SK-N-MC (cell line): ENCODE data around the gene DYNC2H1.

Experiments used
- DNase-seq: peaks from one replicate; pipeline ENCODE4 v3.0.0-alpha.2; 2011; ENCODE audit warnings: low read depth, low spot score
- H3K27ac ChIP-seq: fragments of 200-600 bp; sonication (generic); 2 replicates; pipeline ENCODE4 v1.5.1; 2016; ENCODE audit warnings: mixed run types
- H3K36me3 ChIP-seq: fragments of 200-600 bp; sonication (generic); 2 replicates; pipeline ENCODE4 v1.6.1; 2017; ENCODE audit warnings: antibody characterized with exemption, low read length, mixed read lengths; ENCODE audit not compliant: insufficient read depth
- H3K4me3 ChIP-seq: fragments of 200-600 bp; sonication (generic); 2 replicates; pipeline ENCODE4 v1.5.1; 2016
- H3K9ac ChIP-seq: fragments of 200-600 bp; sonication (generic); 2 replicates; pipeline ENCODE4 v1.8.0; 2017; ENCODE audit warnings: mixed run types, mixed read lengths; ENCODE audit not compliant: insufficient read length
- H3K9me3 ChIP-seq: fragments of 200-600 bp; sonication (generic); 2 replicates; pipeline ENCODE4 v1.6.1; 2017; ENCODE audit warnings: low read depth, mild to moderate bottlenecking, antibody characterized with exemption, low read length, moderate library complexity, mixed read lengths
- EZH2 ChIP-seq: fragments of 200-600 bp; sonication (generic); IDR thresholded peaks from one replicate; pipeline ENCODE4 v1.6.1; 2017; ENCODE audit warnings: antibody characterized with exemption
- FOXP2 ChIP-seq: optimal IDR thresholded peaks from 2 replicates; pipeline ENCODE3; 2011; ENCODE audit warnings: mild to moderate bottlenecking, moderate library complexity; ENCODE audit not compliant: insufficient read depth; ENCODE audit errors: extremely low read length, control extremely low read depth
- POLR2AphosphoS5 ChIP-seq: IDR thresholded peaks from 2 replicates; pipeline ENCODE4 v1.6.1; 2012; ENCODE audit warnings: mild to moderate bottlenecking, low read depth, low read length, borderline replicate concordance

Gene DYNC2H1

DNA sequence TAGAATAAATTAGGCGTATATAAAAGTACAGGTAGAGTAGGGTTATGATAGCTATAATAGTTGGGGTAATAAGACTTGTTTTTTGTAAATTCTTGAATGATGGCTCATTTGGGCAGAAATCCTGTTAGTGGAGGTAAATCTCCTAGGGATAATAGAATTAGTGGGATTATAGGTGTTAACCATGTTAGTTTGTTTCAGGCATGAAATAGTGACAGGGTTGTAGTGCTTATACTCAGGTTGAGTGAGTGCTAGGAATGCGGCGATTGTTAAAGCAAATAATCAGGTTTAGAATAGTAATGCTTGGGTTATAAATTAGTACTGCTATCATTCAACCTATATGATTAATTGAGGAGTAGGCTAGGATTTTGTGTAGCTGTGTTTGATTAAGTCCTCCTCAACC lies 297.1 kb downstream of the DYNC2H1 start:
- Histone ChIP-seq H3K9me3 (no peaks in the 10 kb centered on the region), H3K4me3 (no peak overlapping the region), H3K36me3 (no peaks in the 10 kb centered on the region), H3K9ac (no peak overlapping the region), H3K27ac (no peak overlapping the region)
- no peak for DNase-seq
- no peak for TF ChIP-seq FOXP2
- TF ChIP-seq POLR2AphosphoS5, result no peak
- no peak for TF ChIP-seq EZH2

- H3K9ac ChIP-seq, result no peak overlapping the region
- TF ChIP-seq EZH2 (no peak), FOXP2 (no peak), POLR2AphosphoS5 (no peak)
- no peak for DNase-seq
- H3K4me3 ChIP-seq, result no peak overlapping the region
- no peaks in the 10 kb centered on the region for H3K9me3 ChIP-seq
- no peak overlapping the region for H3K27ac ChIP-seq
- no peaks in the 10 kb centered on the region for H3K36me3 ChIP-seq
These were observed 298.4 kb downstream of the DYNC2H1 start for GRCh38 chr11:103407641-103408040.

- Histone ChIP-seq H3K27ac (no peak overlapping the region), H3K9ac (no peak overlapping the region), H3K4me3 (no peak overlapping the region), H3K9me3 (no peaks in the 10 kb centered on the region), H3K36me3 (peaks cover 2% of the 10 kb centered on the region; the same call in 1 of the 2 replicates)
- TF ChIP-seq EZH2 (no peak), FOXP2 (no peak), POLR2AphosphoS5 (no peak)
- DNase-seq, result no peak
These were observed 304.2 kb downstream of the DYNC2H1 start for GRCh38 chr11:103413266-103413888.

DNA sequence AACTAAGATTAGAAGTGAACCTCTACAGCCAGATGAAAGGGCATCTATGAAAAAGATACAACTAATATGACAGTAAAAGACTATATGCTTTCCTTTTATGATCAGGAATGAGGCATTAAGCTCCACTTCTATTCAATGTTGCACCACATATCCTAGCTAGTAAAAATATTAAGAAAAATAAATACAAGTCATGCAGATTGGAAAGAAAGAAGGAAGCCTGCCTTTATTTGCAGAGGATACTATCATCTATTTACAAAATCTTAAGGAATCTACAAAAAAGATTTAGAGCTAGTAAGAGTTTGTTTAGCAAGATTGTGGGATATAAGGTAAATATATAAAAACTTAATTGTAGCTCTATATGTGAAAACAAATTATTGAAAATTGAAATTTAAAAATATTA lies 308.8 kb downstream of the DYNC2H1 start:
- Histone ChIP-seq H3K9ac (no peak overlapping the region), H3K27ac (no peak overlapping the region), H3K36me3 (peaks cover 5% of the 10 kb centered on the region; the same call in 1 of the 2 replicates), H3K9me3 (no peaks in the 10 kb centered on the region), H3K4me3 (no peak overlapping the region)
- DNase-seq, result no peak
- TF ChIP-seq POLR2AphosphoS5 (no peak), EZH2 (no peak), FOXP2 (no peak)

- H3K4me3 ChIP-seq, result no peak overlapping the region
- no peaks in the 10 kb centered on the region for H3K9me3 ChIP-seq
- no peak overlapping the region for H3K27ac ChIP-seq
- DNase-seq, result no peak
- no peak overlapping the region for H3K9ac ChIP-seq
- no peak for TF ChIP-seq EZH2
- TF ChIP-seq POLR2AphosphoS5, result no peak
- no peak for TF ChIP-seq FOXP2
- H3K36me3 ChIP-seq, result peaks cover 5% of the 10 kb centered on the region; the same call in 1 of the 2 replicates
These were observed 311.4 kb downstream of the DYNC2H1 start for GRCh38 chr11:103420593-103420992.

DNA sequence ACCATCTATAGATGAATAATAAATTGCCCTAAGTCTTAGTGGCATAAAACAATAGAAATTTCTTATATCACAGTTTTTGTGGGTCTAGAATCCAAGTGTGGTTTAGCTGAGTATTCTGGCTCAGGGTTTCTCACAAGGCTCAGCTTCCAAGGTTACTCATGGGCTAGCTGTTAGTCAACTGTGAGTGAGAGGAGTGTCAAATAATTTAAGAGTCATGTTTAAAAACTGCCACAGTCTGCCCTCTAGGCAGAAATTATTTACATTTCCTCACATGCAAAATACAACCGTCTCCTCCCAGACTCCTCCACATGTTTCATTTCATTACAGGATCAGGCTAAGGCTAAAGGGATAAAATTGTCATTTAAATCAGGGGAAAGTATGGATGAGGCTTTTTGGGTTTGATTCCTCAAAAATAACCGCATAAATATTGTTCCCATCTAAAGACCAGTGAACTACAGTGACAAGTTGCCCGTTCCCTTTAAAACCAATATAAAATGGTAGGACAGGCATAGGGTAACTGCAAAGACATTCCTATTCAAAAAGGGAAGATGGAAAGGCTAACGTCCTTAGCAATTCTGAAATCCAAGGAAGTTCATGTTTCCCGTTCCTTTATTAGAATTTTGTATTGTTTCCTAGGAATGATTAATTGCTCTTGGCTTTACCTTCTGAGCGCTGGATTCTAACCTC lies 324.3 kb downstream of the DYNC2H1 start:
- TF ChIP-seq POLR2AphosphoS5 (no peak; the same call in 1 of the 2 replicates), FOXP2 (no peak), EZH2 (no peak)
- peak overlapping the region; percentile 63; the same call in 1 of the 2 replicates for H3K27ac ChIP-seq
- DNase-seq, result peak; percentile 34

DNA sequence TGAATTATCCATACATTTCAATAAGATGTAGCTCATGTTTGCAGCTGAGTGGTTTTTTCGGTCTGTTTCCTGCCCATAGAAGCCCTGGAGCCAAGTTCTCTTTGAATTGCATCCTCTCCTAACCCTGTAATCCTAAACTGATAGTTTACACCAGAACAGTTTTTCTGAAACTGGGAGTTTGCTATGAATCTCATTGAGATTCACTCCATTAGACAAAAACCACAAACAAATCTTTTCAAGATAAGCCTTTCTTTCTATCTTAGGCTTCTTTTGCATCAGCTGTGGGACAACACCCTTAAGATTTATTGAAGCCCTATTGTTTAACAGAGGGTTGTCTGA lies 324.8 kb downstream of the DYNC2H1 start:
- peaks cover 2% of the 10 kb centered on the region; the same call in 1 of the 2 replicates for H3K36me3 ChIP-seq
- TF ChIP-seq EZH2 (no peak), FOXP2 (no peak), POLR2AphosphoS5 (no peak; the same call in 1 of the 2 replicates)
- H3K9ac ChIP-seq, result no peak overlapping the region
- H3K4me3 ChIP-seq, result peak overlapping the region; percentile 61
- peak; percentile 86 for DNase-seq
- H3K9me3 ChIP-seq, result no peaks in the 10 kb centered on the region
- H3K27ac ChIP-seq, result peak overlapping the region; percentile 63; the same call in 1 of the 2 replicates

More for the DNA sequence above, 324.3 kb downstream of the DYNC2H1 start:
- peaks cover 2% of the 10 kb centered on the region; the same call in 1 of the 2 replicates for H3K36me3 ChIP-seq
- peak overlapping the region; percentile 61 for H3K4me3 ChIP-seq
- H3K9me3 ChIP-seq, result no peaks in the 10 kb centered on the region
- no peak overlapping the region for H3K9ac ChIP-seq

DNA sequence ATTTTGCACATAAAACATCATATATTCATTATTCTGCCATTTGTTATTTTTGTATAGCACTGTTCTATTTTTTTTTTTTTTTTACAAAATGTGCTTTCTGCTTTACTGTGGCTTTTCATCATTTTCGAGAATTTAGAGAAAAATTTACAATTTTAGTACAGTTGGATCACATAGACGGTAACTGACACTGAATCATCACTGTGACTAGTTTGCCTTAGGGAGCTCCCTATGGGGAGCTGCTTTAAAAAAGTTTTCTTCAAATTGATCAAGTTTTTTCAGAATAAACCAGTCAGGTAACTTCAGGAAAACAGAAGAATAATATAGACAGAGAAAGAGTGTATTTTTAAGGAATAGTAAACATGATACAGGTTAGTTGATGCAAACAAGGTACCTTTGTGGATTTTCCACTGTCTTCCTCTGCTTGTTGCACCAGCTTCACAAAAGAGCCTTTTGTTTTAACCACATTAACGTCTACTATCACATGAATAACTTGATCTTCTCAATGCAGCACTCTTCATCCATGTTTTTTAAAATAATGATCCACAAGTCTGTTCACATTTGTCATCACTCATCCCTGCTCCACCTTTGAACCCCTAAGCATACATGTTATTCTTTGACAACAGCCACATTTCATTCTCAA lies 327.0 kb downstream of the DYNC2H1 start:
- Histone ChIP-seq H3K9me3 (no peaks in the 10 kb centered on the region), H3K27ac (no peak overlapping the region), H3K36me3 (peaks cover 2% of the 10 kb centered on the region; the same call in 1 of the 2 replicates), H3K4me3 (no peak overlapping the region), H3K9ac (no peak overlapping the region)
- no peak for TF ChIP-seq FOXP2
- TF ChIP-seq POLR2AphosphoS5, result no peak
- no peak for TF ChIP-seq EZH2
- no peak for DNase-seq
